ENCODE data around the gene DONSON.

- no peak for TF ChIP-seq GATA3 (IDR thresholded peaks at IDR 0.05; ENCODE audit: low read depth, low read length)
- no peak for TF ChIP-seq GATA2 (IDR thresholded peaks at IDR 0.05; ENCODE audit: low read depth, low read length)
Measured at GRCh38 chr21:33537212-33537611, 51.3 kb downstream of the DONSON start.
